Activated CD8-positive, alpha-beta T cell treated with anti-CD3 and anti-CD28 coated beads for 36 hours (primary cell): Measurements from ENCODE around the gene SMCO3. TPM values are rescaled to one million over a fixed set of nuclear protein-coding genes. Genes with fewer than 3 reads are reported as not detected.

Experiments
- ATAC-seq: fragments of 200-7000 bp; cut with Tn5 transposase; one replicate; pipeline ENCODE4 v1.10.0; 2021; ENCODE audit warnings: mild to moderate bottlenecking, moderate library complexity
- CTCF ChIA-PET: fragments of 350-600 bp; sonication (Branson Sonifier 250); formaldehyde crosslinking; loops from one replicate; lab custom pipeline; 2021; ENCODE audit warnings: antibody characterized with exemption; lab: Charles Lee
- POLR2A ChIA-PET: fragments of 350-600 bp; sonication (Branson Sonifier 250); formaldehyde crosslinking; loops from one replicate; lab custom pipeline; 2021; ENCODE audit warnings: antibody characterized with exemption; lab: Charles Lee
- DNase-seq: peaks from one replicate; pipeline ENCODE4 v3.0.0-alpha.2; 2020
- H3K27ac Mint-ChIP-seq: one replicate; pipeline ENCODE4 v1.8.0; 2021; ENCODE audit warnings: mild to moderate bottlenecking, mixed read lengths
- H3K27me3 Mint-ChIP-seq: one replicate; pipeline ENCODE4 v1.8.0; 2021; ENCODE audit warnings: mixed read lengths
- H3K36me3 Mint-ChIP-seq: one replicate; pipeline ENCODE4 v1.8.0; 2021; ENCODE audit warnings: low read depth, mixed read lengths
- H3K4me1 Mint-ChIP-seq: one replicate; pipeline ENCODE4 v1.8.0; 2021; ENCODE audit warnings: low read depth, mixed read lengths
- H3K4me3 Mint-ChIP-seq: one replicate; pipeline ENCODE4 v1.8.0; 2021; ENCODE audit warnings: mild to moderate bottlenecking, moderate library complexity, mixed read lengths
- H3K9me3 Mint-ChIP-seq: one replicate; pipeline ENCODE4 v1.8.0; 2021; ENCODE audit warnings: mixed read lengths
- CTCF ChIP-seq: fragments of 200-600 bp; IDR thresholded peaks from one replicate; pipeline ENCODE4 v1.8.0; 2022; ENCODE audit warnings: antibody characterized with exemption, mild to moderate bottlenecking
- intact Hi-C: fragments of 100-400 bp; cut with micrococcal nuclease; formaldehyde crosslinking; loops from one replicate; pipeline ENCODE4 v1.10.0; 2022
- total RNA-seq, 2 experiments: library from RNA; stranded (reverse); gene quantifications; one replicate each; pipeline ENCODE4 v1.2.3, GENCODE V29; 2021

The SMCO3 gene
- total RNA-seq, 2 experiments from 2014 or later: not detected

GRCh38 chr12:14827043-14827442 lies 13.1 kb upstream of the SMCO3 start:
- DNase-seq (no peak), ATAC-seq (no peak)
- Mint-ChIP-seq H3K4me3 (no peak overlapping the region), H3K9me3 (no peaks in the 10 kb centered on the region), H3K36me3 (no peaks in the 10 kb centered on the region), H3K4me1 (peaks cover 22% of the 10 kb centered on the region), H3K27me3 (peaks cover 4% of the 10 kb centered on the region), H3K27ac (no peak overlapping the region)
- intact Hi-C loops: no loop called here
- ChIA-PET POLR2A (no interaction called here), CTCF (interaction anchor here (1.1 to 1.7 kb wide), 2 partner anchors 169 to 394 kb away, joined by 3 to 4 read pairs; partner anchors contain the start of gene RERG)
- TF ChIP-seq CTCF: no peak

- intact Hi-C loops: no loop called here
- no peak overlapping the region for H3K27ac Mint-ChIP-seq
- ATAC-seq: no peak
- no peak overlapping the region for H3K4me3 Mint-ChIP-seq
- peaks cover 2% of the 10 kb centered on the region for H3K27me3 Mint-ChIP-seq
- DNase-seq: no peak
- TF ChIP-seq CTCF: no peak
- CTCF ChIA-PET: interaction anchor here (1.1 kb wide), 1 partner anchor 395 kb away, joined by 3 read pairs; the partner anchor contains the start of gene RERG
- H3K4me1 Mint-ChIP-seq: peaks cover 22% of the 10 kb centered on the region
- H3K9me3 Mint-ChIP-seq: no peaks in the 10 kb centered on the region
- POLR2A ChIA-PET: no interaction called here
- H3K36me3 Mint-ChIP-seq: no peaks in the 10 kb centered on the region
Observed at GRCh38 chr12:14826491-14826890, 12.5 kb upstream of the SMCO3 start.

GRCh38 chr12:14825256-14825655 lies 11.3 kb upstream of the SMCO3 start:
- no peak for ATAC-seq
- Mint-ChIP-seq H3K27ac (no peak overlapping the region), H3K9me3 (no peaks in the 10 kb centered on the region), H3K4me1 (peaks cover 22% of the 10 kb centered on the region), H3K36me3 (no peaks in the 10 kb centered on the region), H3K27me3 (no peaks in the 10 kb centered on the region), H3K4me3 (no peak overlapping the region)
- intact Hi-C loops: no loop called here
- DNase-seq: no peak
- ChIA-PET POLR2A (no interaction called here), CTCF (interaction anchor here (0.6 to 1.3 kb wide), 6 partner anchors 9 to 639 kb away, joined by 3 to 5 read pairs (median 4); no protein-coding TSS in a partner anchor)
- no peak for TF ChIP-seq CTCF

- Mint-ChIP-seq H3K27ac (no peak overlapping the region), H3K4me3 (no peak overlapping the region), H3K36me3 (no peaks in the 10 kb centered on the region), H3K9me3 (no peaks in the 10 kb centered on the region), H3K4me1 (peaks cover 22% of the 10 kb centered on the region), H3K27me3 (no peaks in the 10 kb centered on the region)
- intact Hi-C loops: no loop called here
- TF ChIP-seq CTCF: no peak
- ChIA-PET CTCF (interaction anchor here (1.0 to 1.3 kb wide), 4 partner anchors 10 to 638 kb away, joined by 3 to 4 read pairs (median 4); no protein-coding TSS in a partner anchor), POLR2A (no interaction called here)
- ATAC-seq: peak; percentile 77
- no peak for DNase-seq
Observed at GRCh38 chr12:14824012-14824634, 10.1 kb upstream of the SMCO3 start.

- Mint-ChIP-seq H3K4me3 (no peak overlapping the region), H3K36me3 (no peaks in the 10 kb centered on the region), H3K4me1 (peaks cover 14% of the 10 kb centered on the region), H3K27ac (peak overlapping the region; percentile 13), H3K9me3 (no peaks in the 10 kb centered on the region), H3K27me3 (peaks cover 2% of the 10 kb centered on the region)
- CTCF ChIA-PET: interaction anchor here (1.4 to 3.1 kb wide), 2 partner anchors 183 to 185 kb away, joined by 4 to 12 read pairs; no protein-coding TSS in a partner anchor
- TF ChIP-seq CTCF: no peak
- POLR2A ChIA-PET: interaction anchor here (1.1 kb wide), 1 partner anchor 37 kb away, joined by 3 read pairs; no protein-coding TSS in a partner anchor
- intact Hi-C loops: no loop called here
- DNase-seq (no peak), ATAC-seq (no peak)
Observed at GRCh38 chr12:14811486-14811885, 2.5 kb downstream of the SMCO3 start.
